Raji (cell line): ENCODE data around the gene SESN1.

Experiments used
- POLR2A ChIP-seq: IDR thresholded peaks from 2 replicates; pipeline ENCODE4 v1.6.1; 2011; ENCODE audit warnings: low read depth, low read length, control low read depth; ENCODE audit not compliant: insufficient read depth

SESN1 gene

DNA sequence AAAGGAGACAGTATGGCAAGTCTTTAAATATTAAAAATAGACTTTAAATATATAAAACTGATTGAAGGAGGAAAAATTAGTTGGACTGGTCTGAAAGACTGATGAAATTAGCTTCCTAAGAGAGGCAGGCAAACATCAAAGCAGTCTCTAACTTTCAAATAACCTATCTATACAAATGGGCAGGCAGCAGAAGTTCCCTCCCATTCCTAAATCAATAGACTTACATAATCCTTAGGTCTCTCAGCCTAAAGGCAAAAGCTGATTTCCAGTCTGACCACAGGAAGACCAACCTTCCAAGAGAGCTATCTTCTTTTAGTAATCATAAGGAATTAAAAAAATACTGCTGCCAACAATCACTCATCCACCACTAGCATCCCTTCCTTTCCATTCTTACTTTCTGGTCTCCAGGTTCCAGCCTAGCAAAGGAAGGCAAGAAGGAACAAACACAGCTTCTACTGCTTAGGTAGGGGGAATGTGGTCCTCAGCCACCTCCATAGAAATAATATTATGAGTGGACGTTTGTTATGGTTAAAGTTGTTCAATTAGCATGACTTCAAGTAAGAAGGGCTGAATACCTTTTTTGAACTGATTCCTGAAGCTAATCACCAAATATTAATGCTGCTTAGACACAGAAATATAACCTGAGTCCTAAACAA is 44.1 kb downstream of the SESN1 start:
- no peak for TF ChIP-seq POLR2A

DNA sequence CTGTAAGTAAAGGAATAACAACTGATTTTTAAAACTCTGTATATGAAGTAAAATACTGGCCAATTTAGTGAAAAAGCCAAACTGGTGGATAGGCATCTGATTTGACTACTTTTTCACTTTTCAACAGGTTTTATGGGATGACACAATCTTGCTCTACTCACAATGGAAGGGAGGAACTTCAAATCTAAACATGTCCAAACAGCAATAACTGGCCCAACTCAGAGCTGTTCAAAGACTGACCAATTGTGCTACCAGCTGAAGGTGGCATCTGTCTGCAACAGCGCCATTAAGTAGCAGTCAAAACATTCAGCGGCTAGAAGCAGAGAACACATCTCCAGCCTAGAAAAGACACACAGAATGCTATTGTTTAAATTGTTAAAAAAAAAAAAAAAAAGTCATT is 44.6 kb downstream of the SESN1 start:
- TF ChIP-seq POLR2A = no peak

DNA sequence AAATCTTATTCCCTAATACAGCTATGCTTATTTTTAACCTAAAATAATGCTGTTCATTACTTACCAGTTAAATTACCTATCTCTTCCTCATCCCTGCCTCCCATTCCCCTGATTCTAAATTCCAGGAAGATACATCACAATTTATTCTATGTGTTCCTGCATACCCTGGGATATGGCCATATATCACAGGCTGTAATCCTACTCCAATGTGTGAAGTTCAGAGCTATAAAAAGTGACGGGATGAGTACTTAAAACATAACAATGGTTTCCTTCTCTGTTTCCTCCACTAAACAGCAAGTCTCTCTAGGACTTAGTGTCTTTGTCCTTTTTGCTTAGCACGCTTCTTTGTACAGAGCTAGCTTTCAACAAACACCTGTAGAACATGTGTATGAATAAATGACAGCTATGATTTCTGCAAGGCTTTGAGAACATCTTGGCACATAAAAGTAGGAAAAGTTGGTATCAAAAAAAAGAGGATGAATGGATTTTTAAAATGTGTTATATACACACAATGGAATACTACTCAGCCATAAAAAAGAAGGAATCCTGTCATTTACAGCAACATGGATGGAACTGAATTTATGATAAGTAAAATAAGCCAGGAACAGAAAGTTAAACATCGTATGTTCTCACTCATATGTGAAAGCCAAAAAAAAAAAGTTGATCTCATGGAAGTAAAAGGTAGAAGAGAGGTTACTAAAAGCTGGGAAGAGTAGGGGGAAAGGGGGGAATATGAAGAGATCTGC is 45.8 kb downstream of the SESN1 start:
- TF ChIP-seq POLR2A = no peak

DNA sequence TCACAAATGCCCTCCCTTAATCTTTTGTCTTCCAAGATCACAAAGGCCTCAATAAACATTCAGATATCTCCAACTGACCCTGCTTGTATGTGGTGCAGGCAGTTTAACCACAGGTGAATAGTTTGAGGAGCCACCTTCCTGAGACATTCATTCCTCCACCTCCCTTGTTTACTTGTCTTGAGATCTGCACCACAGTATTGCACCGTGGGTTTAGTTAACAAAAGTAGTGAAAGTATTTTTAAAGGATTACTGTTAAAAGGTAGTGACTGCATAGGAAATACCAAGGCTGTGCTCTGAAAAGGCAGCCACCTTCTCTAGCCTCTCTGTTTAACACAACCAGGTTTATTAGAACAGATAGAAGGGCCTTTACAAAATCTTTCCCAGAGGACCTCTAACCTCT is 46.5 kb downstream of the SESN1 start:
- TF ChIP-seq POLR2A = no peak

DNA sequence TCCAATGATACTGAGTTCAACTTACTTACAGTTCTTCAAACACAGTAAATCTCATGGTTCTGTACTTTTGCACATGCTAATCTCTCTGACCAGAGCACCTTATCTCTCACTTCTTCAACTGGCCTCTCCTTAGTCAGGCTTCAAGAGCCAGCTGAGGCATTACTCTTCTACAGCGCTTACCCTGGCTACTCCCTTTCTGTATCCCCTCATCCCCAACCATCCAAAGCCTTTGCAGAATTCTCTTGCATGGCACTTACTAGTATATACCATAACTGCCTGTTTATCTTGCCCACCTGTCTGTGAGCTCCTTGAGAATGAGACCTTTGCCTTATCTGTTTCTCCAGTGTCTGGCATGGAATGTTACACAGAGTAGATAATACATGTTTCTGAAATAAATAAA is 49.2 kb downstream of the SESN1 start:
- TF ChIP-seq POLR2A = no peak

DNA sequence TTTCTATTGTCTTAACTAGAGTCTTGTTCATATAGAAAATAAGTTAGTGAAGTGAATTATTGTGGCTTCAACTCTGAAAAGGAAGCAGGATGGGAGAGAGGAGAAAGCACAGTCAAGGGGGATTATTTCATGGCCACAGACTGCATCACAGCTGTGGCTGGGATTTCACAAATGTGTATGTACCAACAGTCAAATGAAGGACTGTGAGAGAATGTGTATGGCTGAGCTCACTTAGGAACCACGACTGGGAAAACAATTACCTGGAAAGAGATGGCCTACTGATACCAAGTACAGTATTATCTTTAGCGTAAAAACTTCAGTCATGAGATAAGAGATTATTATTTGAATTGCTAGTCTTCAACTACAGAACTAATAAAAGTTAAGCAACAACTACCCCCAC is 54.9 kb downstream of the SESN1 start:
- no peak for TF ChIP-seq POLR2A

DNA sequence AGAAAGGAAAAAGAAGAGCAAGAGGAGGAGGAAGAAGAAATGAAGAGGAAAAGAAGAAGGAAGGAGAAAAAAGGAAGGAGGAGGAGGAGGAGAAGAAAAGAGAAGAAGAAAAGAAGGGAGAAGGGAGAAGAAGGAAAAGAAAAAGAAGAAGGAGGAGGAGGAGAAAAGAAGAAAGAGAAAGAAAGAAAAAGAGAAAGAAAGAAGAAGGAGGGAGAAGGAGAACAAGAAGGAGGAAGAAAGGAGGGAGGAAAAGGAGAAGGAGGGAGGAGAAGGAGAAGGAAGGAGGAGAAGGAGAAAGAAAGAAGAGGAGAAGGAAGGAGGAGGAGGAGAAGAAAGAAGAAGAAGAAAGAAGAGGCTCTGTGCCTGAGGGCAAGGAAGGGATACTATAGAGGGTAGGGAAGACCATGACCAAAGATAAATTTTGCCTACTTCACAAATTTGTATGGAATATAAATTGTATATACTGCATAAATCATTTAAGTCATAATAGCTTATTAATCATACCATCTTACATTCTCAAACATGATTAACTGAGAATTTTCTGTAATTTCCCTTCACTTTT is 55.7 kb downstream of the SESN1 start:
- no peak for TF ChIP-seq POLR2A

DNA sequence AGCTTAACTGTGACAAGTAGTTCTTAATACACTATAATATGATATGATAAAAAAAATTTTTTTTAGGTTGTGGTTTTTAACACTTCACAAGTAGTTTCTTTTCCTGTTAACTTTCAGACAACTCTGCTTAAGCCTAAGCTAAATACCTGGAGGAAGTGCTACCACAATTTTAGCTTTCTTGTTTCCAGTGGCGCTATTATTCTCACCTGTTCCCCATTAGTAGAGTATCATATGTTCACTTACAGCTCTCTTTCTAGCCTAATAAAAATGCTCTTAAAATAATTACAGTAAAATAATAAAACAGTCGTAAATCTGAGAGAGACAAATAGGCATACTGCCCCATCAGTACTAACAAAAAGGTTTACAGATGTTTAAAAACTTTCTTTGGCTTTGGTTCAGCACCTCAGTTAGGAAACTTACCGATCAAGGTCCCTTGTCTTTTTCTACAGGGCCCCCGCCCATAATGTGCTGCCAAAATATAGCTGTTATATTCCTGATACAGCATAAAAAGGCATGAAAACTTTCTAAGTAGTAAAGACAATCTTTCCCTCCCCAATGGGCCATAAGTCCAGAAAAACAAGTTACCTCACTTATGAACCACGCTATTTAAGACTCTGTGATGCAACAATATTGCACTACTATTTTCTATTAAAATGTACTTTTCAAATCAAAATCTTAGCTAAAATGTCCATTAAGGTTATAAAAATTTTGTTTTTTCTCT is 57.9 kb downstream of the SESN1 start:
- no peak for TF ChIP-seq POLR2A

DNA sequence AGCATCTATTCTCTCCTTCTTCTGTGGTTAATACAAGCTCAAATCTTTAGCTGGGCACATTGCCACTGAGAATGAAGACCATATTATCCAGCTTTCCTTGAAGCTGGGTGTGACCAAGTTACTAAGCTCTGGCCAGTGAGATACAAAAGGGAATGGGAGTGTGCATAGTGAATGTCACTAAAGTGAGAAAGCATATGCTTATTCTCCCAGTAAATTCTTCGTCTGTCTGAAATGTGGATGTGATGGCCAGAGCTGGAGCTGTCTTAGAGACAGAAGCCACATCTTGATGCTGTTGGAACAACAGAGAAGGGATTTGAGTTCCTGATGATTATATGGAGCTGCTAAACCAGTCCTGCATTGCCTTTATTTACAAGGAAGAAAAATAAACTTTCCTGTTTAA is 60.1 kb downstream of the SESN1 start:
- TF ChIP-seq POLR2A = no peak

DNA sequence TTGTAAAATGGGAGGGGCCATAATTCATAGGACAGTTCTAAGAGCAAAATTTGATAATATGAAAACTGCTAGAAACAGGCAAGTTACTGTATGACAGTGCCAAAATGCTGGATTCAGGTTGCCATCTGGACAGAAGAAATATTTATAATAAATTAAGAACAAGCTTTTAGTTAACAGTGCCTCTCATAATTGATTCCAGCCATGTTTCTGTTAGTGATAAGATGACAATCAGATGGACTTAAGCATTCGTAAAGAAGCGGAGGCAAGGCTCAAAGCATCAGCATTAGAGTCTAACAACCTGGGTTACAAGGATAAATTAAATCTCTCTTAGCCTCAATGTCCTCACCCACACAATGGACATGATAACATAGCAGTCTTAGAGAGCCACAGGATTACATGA is 61.0 kb downstream of the SESN1 start:
- no peak for TF ChIP-seq POLR2A

DNA sequence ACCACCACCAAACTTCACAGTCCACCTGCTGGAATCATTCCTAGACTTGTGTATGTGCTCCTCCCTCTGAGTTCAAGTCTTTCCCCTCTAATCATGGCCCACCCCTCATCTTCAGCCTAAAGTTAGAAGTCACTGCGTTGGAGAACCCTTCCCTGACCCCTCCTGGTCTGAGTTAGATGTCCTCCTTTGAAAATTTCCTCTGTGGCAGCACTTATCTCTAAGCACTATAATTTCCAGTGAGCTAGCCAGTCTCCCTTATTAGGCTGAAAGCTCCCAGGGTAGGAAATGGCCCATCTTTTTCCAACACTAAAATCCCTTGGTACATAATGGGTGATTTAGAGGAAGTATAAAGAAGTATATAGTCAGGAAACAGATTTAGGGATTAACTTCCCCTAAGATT is 63.2 kb downstream of the SESN1 start:
- TF ChIP-seq POLR2A = no peak

DNA sequence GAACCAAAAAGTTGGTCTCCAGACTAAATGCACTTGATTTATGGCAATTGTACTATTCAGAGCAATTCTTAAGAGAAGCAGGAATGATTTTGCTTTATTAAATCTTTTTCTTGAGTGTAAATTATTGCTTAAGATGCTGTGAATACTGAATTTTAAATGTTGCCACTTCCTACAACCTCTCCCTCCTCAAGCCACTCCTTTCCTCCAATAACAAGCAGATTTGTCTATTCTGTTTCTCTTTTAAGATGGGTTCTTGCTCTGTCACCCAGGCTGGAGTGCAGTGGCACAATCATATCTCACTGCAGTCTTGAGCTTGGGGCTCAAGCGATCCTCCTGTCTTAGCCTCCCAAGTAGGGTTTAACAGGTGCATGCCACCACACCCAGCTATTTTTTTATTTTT is 65.3 kb downstream of the SESN1 start:
- no peak for TF ChIP-seq POLR2A

DNA sequence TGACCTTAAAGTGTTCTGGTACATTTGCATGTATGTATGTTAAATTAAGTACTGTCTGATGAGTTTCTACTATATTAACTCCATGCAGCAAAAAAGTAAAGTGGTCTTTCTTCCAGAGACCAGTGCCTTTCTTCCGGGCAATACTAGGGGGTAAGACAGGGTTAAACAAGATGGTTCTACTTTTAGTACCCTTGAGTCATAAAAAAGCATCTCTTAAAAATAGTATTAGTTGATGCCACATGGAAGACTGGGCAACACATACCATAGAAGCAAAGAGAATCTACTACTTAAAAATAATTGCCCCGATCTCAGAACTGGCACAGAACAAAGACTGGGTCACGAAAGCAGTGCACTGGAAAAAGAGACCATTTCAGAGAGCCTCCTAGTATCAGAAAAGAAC is 66.2 kb downstream of the SESN1 start:
- TF ChIP-seq POLR2A = no peak

DNA sequence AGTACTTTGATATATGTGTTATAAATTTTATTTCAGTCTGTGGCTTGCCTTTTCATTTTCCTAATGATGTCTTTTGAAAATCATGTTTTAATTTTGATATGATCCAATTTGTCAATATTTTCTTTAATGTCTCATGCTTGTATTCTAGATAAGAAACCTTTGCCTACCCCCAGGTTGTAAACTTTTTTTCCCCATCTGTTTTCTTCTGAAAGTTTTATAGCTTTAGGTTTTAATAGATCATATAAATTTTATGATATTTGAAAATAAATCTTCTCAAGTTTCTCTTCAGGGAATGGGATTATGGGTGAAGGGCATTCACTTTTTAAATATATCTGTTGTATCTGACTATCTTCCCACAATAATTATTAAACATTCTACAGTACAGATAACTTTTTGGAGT is 66.7 kb downstream of the SESN1 start:
- no peak for TF ChIP-seq POLR2A

DNA sequence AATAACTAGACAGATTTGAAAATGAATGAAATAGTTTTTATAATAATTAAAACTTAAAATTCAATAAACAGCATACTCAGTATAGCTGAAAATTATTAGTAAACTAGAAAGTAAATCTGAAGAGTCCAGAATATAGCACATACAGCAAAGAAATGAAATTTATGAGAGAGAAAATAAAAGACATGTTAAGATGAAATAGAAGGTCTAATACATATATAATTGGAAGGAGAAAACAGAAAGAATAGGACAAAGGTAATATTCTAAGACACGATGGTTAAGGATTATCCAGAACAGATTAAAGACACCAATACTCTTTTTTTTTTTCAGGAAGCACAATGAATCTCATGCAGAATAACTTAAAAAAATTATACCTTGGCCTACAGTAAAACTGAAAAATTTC is 69.0 kb downstream of the SESN1 start:
- TF ChIP-seq POLR2A = no peak

DNA sequence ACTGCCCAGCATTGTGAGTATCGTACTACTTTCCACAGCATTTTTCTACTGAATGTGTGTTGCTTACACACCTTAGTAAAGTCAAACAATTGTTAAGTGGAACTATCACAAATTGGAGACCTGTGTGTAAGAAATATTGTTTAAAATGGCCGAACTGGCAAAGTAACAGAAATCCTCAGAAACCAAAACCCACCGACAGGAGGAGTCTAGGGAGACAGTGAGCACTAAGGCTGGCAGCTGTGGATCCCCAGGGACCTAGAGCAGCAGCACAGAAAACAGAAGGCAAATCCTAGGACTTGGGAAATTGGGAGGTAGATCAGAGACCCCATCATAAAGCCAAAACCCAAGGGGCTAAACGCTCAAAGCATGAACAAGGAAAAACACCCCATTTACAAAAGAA is 69.9 kb downstream of the SESN1 start:
- no peak for TF ChIP-seq POLR2A
